Fibroblast of skin of back (primary cell): ENCODE results near the gene SLC27A4.

Experiments
- DNase-seq: peaks from one replicate; pipeline ENCODE4 v3.0.0-alpha.2; 2013

SLC27A4 gene

DNA sequence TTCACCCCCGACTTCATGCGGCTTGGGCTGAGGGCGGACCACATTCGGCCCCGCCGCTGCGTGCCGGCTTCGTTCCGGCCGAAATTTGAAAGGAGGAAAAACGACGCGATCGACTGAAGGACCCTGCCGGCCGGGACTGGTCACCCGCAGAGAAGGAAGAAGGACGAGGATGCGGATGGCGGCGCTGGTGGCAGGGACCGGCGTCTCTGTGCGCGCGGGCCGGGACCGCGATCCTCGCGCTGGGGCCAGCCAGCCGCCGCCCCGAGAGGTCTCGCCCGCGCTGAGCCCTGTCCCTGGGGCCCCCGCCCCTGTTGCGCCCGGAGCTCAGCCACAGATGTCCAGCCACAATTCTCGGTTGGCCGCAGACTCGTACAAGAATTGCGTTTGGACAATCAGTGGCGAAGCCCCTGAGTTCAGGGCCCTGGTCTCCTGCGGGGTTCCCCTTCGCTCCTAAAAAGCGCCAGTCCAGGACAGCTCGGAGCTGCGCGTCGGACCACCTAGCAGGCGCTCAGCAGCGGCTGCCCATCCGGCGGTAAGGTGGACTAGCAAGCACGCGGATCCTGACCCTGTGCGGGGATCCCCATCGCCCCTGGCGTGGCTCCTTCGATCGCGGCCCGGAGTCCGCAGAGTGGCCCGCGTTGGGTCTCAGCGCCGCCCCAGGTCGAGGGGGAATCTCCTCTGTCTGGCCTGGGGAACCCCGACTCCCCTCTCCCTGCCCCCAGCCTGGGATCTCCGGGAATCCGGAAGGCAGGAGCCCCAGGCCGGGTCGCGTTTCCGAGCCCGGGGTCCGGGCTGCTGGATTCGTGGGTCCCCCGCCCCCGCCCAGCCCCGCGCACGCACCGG is 52.2 kb downstream of the SLC27A4 start:
- DNase-seq: no peak

- no peak for DNase-seq
These were observed 52.9 kb downstream of the SLC27A4 start for GRCh38 chr9:128393145-128393775.

- DNase-seq: no peak
These were observed 53.6 kb downstream of the SLC27A4 start for GRCh38 chr9:128393970-128394369.

DNA sequence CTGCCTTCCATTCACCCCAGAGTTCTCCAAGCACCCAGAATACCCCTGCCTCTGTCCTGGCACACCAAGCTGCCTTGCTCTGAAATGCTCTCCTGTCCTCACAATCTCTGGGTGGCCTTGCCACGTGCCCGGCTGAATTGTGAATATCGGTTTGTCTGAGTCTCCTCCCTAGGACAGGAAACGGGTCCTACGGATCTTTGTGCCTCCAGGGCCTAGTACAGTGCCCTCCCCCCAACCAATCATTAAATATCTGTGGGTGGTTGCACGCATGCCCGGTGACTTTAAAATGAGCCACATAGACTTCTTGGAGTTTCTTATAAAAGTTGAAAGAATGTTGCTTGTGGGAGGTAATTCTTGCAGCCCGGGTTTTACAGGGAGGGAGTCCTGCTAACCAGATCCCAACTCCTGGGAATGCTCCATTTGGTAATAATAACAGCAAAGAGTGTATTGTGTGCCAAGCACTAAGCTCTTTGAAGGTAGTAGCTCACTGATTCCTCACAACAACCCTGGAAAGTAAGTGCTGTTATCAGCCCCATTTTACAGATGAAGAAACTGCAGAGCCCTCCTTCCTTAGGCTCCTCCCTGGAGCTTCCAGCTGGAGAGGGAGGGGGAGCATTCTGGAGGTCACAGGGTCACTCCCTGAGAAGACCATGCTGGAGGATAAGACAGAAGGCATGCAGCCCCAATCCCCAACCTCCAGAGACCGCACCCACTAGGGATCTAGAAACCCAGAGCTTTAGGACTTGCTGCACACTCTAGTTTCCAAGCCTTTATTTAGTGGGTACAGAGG is 54.2 kb downstream of the SLC27A4 start:
- no peak for DNase-seq

GRCh38 chr9:128396970-128397613 is 56.8 kb downstream of the SLC27A4 start:
- DNase-seq: no peak

- no peak for DNase-seq
These were observed 57.5 kb downstream of the SLC27A4 start for GRCh38 chr9:128397831-128398230.

DNA sequence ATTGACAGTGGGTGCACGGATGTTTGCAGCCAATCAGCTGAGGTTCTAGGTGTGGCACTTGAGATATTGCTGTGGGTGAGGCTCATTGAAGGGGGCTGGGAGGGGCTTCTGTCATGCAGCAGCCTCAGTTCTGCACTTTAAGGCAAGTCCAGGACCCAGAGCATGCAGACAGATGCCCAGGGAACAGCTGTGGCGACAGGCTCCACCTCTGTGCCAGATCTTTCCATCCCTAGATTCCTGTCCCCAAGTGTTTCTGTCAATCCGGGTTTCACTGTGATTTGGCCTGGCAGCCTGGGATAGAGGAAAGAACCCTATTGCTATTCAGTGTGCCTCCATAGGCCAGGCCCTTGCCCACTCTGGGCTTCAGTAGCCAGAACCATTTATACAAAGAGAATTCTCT is 59.5 kb downstream of the SLC27A4 start:
- no peak for DNase-seq

- DNase-seq: no peak
These were observed 64.2 kb downstream of the SLC27A4 start for GRCh38 chr9:128404560-128404959.

DNA sequence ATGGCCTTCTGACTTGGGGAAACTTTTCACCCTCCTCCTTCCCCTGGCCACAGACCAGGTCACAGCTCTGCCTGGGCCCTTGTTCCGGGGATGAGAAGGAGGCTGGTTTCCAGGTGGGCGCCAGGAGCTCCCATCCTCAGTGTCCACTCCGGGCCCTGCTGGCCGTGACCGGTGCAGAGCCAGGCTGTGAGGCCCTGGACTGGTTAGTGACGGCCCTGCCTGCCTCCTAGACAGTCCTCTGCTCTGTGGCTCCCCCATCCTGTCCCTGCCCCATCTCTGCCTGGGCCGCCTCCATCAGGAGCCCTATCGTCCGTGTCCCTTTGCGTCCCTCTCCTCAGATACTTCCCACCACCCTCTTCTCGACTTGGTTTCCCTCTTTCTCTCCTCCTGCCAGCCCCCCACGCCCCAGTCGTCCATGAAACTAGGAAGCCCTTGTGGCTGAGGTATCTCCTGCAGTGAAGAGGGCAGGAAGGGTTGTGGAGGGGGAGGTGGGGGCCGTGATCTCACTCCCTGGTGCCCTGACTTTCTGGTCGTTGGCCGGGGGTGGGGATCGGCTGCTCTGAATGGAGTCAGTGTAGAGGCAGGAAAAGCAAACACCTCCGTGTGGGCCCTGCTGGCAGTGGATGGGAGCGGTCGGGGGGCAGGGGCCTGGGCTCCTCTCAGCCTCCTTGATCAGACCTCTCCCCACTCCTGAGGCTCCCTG is 64.9 kb downstream of the SLC27A4 start:
- no peak for DNase-seq

- DNase-seq: no peak
These were observed 65.4 kb downstream of the SLC27A4 start for GRCh38 chr9:128405780-128406171.

DNA sequence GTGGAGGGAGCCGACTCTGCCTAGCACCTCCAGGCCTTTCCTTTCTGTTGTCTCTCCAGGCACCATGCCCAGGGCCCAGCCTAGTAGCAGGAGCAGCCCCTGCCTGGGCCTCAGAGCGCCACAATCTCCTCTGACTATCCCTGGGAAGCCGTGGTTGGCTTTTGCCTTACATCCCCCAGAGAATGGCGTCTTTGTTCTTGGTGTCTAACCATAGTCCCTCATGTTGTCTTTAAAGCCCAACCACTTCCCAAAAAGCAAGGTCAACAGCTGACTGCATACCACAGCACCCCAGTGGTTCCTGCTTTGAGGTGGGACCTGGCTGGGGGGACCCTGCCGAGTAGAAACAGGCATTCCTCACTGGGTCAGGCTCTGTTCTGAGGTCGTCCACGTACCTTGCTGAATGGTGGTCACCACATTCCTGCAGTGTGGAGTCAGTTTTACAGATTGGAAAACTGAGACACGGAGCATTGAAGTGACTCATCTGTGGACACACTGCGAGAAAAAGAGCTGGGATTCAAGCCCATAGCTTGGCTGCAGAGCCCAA is 66.6 kb downstream of the SLC27A4 start:
- DNase-seq: peak; percentile 55

- no peak for DNase-seq
These were observed 68.7 kb downstream of the SLC27A4 start for GRCh38 chr9:128408963-128409431.

- DNase-seq: no peak
These were observed 69.1 kb downstream of the SLC27A4 start for GRCh38 chr9:128409450-128409849.

- peak; percentile 29 for DNase-seq
These were observed 69.7 kb downstream of the SLC27A4 start for GRCh38 chr9:128409978-128410377.
